ENCODE data around the gene ATP13A5. TPM values are rescaled to one million over a fixed set of nuclear protein-coding genes. Genes with fewer than 3 reads are reported as not detected.

Gene ATP13A5
- total RNA-seq, 1 donor = not detected

DNA sequence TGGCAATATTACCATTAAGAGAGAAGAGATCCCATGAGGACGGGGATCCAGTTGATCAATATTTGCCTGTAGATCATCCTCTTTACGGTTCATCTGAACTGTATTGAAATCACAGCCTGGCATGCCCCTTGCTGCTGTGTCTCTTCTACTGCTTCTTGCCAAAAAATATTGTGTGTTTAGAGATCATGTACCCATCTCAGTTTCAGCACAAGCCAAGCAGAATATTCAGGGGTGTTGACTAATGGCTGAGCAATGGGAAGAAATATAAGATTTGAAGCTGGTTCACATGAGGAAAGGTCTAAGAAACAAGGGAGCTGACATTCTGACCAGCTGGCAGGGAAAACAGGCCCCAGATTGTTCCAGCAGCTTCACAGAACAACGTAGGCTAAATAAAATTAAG is 21.3 kb downstream of the ATP13A5 start:
- Histone ChIP-seq H2AFZ (ENCODE audit: low read length) (no peak overlapping the region), H3K4me2 (ENCODE audit: insufficient read depth, low read length) (no peak overlapping the region), H4K20me1 (ENCODE audit: insufficient read depth, low read length) (no peaks in the 10 kb centered on the region), H3K4me1 (ENCODE audit: insufficient read depth, low read length) (no peaks in the 10 kb centered on the region), H3K9me3 (ENCODE audit: low read depth, low read length) (no peaks in the 10 kb centered on the region), H3K79me2 (ENCODE audit: insufficient read depth, low read length) (no peaks in the 10 kb centered on the region), H3K27ac (ENCODE audit: low read depth, low read length) (no peak overlapping the region), H3K36me3 (ENCODE audit: insufficient read depth, low read length) (no peaks in the 10 kb centered on the region), H3K27me3 (ENCODE audit: insufficient read depth, low read length) (no peaks in the 10 kb centered on the region), H3K4me3 (ENCODE audit: insufficient read depth, low read length) (no peak overlapping the region)
- TF ChIP-seq, protein P1, sequence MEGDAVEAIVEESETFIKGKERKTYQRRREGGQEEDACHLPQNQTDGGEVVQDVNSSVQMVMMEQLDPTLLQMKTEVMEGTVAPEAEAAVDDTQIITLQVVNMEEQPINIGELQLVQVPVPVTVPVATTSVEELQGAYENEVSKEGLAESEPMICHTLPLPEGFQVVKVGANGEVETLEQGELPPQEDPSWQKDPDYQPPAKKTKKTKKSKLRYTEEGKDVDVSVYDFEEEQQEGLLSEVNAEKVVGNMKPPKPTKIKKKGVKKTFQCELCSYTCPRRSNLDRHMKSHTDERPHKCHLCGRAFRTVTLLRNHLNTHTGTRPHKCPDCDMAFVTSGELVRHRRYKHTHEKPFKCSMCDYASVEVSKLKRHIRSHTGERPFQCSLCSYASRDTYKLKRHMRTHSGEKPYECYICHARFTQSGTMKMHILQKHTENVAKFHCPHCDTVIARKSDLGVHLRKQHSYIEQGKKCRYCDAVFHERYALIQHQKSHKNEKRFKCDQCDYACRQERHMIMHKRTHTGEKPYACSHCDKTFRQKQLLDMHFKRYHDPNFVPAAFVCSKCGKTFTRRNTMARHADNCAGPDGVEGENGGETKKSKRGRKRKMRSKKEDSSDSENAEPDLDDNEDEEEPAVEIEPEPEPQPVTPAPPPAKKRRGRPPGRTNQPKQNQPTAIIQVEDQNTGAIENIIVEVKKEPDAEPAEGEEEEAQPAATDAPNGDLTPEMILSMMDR (IDR thresholded peaks at IDR 0.05; ENCODE audit: extremely low read depth, low read depth, low read length) = no peak
- DNase-seq (ENCODE audit: insufficient read length, low spot score, missing footprints) = no peak

DNA sequence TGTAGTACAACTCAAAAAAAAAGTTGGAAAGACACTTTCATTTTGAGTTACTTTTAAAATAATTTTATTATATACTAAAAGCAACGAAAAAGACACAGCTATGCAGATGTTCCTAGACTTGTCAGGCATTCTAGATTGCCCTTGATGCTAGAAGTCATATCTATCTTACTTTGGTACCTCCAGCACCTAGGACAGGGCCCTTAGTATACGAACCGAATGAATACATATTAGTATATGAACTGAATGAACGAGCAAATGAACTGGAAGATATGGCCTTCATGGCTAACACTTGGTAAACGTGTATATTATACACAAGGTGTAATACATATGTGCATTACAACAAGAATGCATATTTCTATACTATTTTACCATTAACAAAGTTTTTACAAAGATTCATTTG is 24.1 kb downstream of the ATP13A5 start:
- Histone ChIP-seq H3K9me3 (ENCODE audit: low read depth, low read length) (no peaks in the 10 kb centered on the region), H3K36me3 (ENCODE audit: insufficient read depth, low read length) (no peaks in the 10 kb centered on the region), H2AFZ (ENCODE audit: low read length) (no peak overlapping the region), H3K4me2 (ENCODE audit: insufficient read depth, low read length) (no peak overlapping the region), H3K27ac (ENCODE audit: low read depth, low read length) (no peak overlapping the region), H4K20me1 (ENCODE audit: insufficient read depth, low read length) (no peaks in the 10 kb centered on the region), H3K4me3 (ENCODE audit: insufficient read depth, low read length) (no peak overlapping the region), H3K79me2 (ENCODE audit: insufficient read depth, low read length) (no peaks in the 10 kb centered on the region), H3K27me3 (ENCODE audit: insufficient read depth, low read length) (no peaks in the 10 kb centered on the region), H3K4me1 (ENCODE audit: insufficient read depth, low read length) (no peaks in the 10 kb centered on the region)
- TF ChIP-seq, protein P1 (IDR thresholded peaks at IDR 0.05; ENCODE audit: extremely low read depth, low read depth, low read length) = no peak
- DNase-seq (ENCODE audit: insufficient read length, low spot score, missing footprints) = no peak

DNA sequence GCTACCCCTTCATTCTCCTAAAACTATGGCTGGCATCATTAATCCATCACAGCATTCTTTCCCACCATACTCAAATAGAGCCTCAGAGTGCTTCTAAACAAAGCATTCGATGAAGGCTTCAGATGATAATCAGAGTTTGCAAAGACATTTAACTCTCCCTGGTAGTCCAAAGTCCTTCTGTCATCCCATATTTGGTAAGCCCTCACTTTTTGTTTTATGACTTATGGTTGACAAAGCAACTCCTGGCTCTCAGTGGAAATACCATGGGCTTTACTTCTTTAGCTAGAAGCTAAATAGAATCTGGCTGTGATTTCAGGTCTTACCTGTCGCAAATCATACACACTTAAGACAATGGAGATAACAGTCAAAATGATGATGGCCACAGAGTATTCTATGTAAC is 27.8 kb downstream of the ATP13A5 start:
- no peaks in the 10 kb centered on the region for H3K9me3 ChIP-seq (ENCODE audit: low read depth, low read length)
- no peaks in the 10 kb centered on the region for H4K20me1 ChIP-seq (ENCODE audit: insufficient read depth, low read length)
- TF ChIP-seq, protein P1 (IDR thresholded peaks at IDR 0.05; ENCODE audit: extremely low read depth, low read depth, low read length) = no peak
- no peak overlapping the region for H3K27ac ChIP-seq (ENCODE audit: low read depth, low read length)
- no peak overlapping the region for H2AFZ ChIP-seq (ENCODE audit: low read length)
- H3K36me3 ChIP-seq (ENCODE audit: insufficient read depth, low read length) = no peaks in the 10 kb centered on the region
- H3K4me2 ChIP-seq (ENCODE audit: insufficient read depth, low read length) = no peak overlapping the region
- DNase-seq (ENCODE audit: insufficient read length, low spot score, missing footprints) = no peak
- no peak overlapping the region for H3K4me3 ChIP-seq (ENCODE audit: insufficient read depth, low read length)
- H3K27me3 ChIP-seq (ENCODE audit: insufficient read depth, low read length) = no peaks in the 10 kb centered on the region
- H3K4me1 ChIP-seq (ENCODE audit: insufficient read depth, low read length) = no peaks in the 10 kb centered on the region
- no peaks in the 10 kb centered on the region for H3K79me2 ChIP-seq (ENCODE audit: insufficient read depth, low read length)

DNA sequence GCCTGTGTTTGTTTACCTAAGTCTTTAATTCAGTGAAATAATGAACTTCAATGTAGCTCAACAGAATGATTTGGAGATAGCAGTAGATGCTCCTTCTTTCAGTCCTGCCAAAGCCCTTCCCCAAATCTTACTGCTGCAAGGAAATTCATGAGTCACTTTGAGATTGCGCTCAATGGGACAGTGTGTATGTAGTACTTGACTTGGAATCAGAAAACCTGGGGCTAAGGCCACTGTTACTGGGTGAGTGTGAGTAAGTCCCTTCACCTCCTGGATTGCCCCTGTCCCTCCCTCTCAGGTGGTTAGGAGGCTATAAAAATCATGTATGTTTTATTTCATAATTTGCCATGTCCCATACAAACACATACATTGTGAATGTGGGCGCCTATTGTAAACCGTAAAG is 29.9 kb downstream of the ATP13A5 start:
- no peaks in the 10 kb centered on the region for H3K9me3 ChIP-seq (ENCODE audit: low read depth, low read length)
- no peaks in the 10 kb centered on the region for H4K20me1 ChIP-seq (ENCODE audit: insufficient read depth, low read length)
- H2AFZ ChIP-seq (ENCODE audit: low read length) = no peak overlapping the region
- H3K79me2 ChIP-seq (ENCODE audit: insufficient read depth, low read length) = no peaks in the 10 kb centered on the region
- H3K27me3 ChIP-seq (ENCODE audit: insufficient read depth, low read length) = no peaks in the 10 kb centered on the region
- DNase-seq (ENCODE audit: insufficient read length, low spot score, missing footprints) = no peak
- TF ChIP-seq, protein P1 (IDR thresholded peaks at IDR 0.05; ENCODE audit: extremely low read depth, low read depth, low read length) = no peak
- no peak overlapping the region for H3K27ac ChIP-seq (ENCODE audit: low read depth, low read length)
- no peaks in the 10 kb centered on the region for H3K36me3 ChIP-seq (ENCODE audit: insufficient read depth, low read length)
- H3K4me2 ChIP-seq (ENCODE audit: insufficient read depth, low read length) = no peak overlapping the region
- H3K4me3 ChIP-seq (ENCODE audit: insufficient read depth, low read length) = no peak overlapping the region
- no peaks in the 10 kb centered on the region for H3K4me1 ChIP-seq (ENCODE audit: insufficient read depth, low read length)

Measured in osteoblast (primary cell).